T47D (cell line): ENCODE measurements around the gene CCDC197.

Experiments
- DNase-seq, 2 experiments: peaks; one replicate each; pipeline versions ENCODE4 v3.0.0 to v3.0.0-alpha.2; 2011 to 2012; ENCODE audit warnings: low read depth in 1 of 2, low spot score in 1 of 2
- JUND ChIP-seq: IDR thresholded peaks from 2 replicates; pipeline ENCODE4 v1.6.1; 2012; ENCODE audit warnings: low read depth
- in situ Hi-C: cut with HindIII; loops from 2 replicates; pipeline ENCODE4 v1.10.0; 2016; ENCODE audit warnings: low sequenced_read_pairs, low pct_unique_long_range_greater_than_20kb

The CCDC197 gene

GRCh38 chr14:94030571-94030970, 33.5 kb downstream of the CCDC197 start:
- TF ChIP-seq JUND, result no peak
- in situ Hi-C loops, result no loop called here
- DNase-seq, result no peak

GRCh38 chr14:94031161-94031882, 34.2 kb downstream of the CCDC197 start:
- TF ChIP-seq JUND, result no peak
- in situ Hi-C loops, result no loop called here
- no peak for DNase-seq

GRCh38 chr14:94031883-94032279, 34.8 kb downstream of the CCDC197 start:
- no peak for TF ChIP-seq JUND
- in situ Hi-C loops, result no loop called here
- DNase-seq, result no peak

GRCh38 chr14:94034886-94035285, 37.8 kb downstream of the CCDC197 start:
- in situ Hi-C loops, result no loop called here
- TF ChIP-seq JUND, result no peak

GRCh38 chr14:94036313-94037167, 39.4 kb downstream of the CCDC197 start:
- no peak for TF ChIP-seq JUND
- DNase-seq, result peak; percentile 57 to 79
- in situ Hi-C loops, result no loop called here

More at GRCh38 chr14:94034886-94035285, 37.8 kb downstream of the CCDC197 start:
- DNase-seq, result no peak

- in situ Hi-C loops, result no loop called here
- DNase-seq, result no peak
- TF ChIP-seq JUND, result no peak
These were observed 40.9 kb downstream of the CCDC197 start for GRCh38 chr14:94037954-94038353.

- no peak for TF ChIP-seq JUND
- DNase-seq, result no peak
- in situ Hi-C loops, result no loop called here
These were observed 41.4 kb downstream of the CCDC197 start for GRCh38 chr14:94038510-94038909.

GRCh38 chr14:94038921-94039629, 42.0 kb downstream of the CCDC197 start:
- TF ChIP-seq JUND, result no peak
- in situ Hi-C loops, result no loop called here
- DNase-seq, result no peak

- no peak for DNase-seq
- in situ Hi-C loops, result no loop called here
- TF ChIP-seq JUND, result no peak
These were observed 43.1 kb downstream of the CCDC197 start for GRCh38 chr14:94040247-94040646.

- DNase-seq, result no peak
- in situ Hi-C loops, result no loop called here
These were observed 43.7 kb downstream of the CCDC197 start for GRCh38 chr14:94040796-94041195.

GRCh38 chr14:94041551-94042346, 44.6 kb downstream of the CCDC197 start:
- no peak for DNase-seq
- in situ Hi-C loops, result no loop called here
- no peak for TF ChIP-seq JUND

More at GRCh38 chr14:94040796-94041195, 43.7 kb downstream of the CCDC197 start:
- TF ChIP-seq JUND, result no peak
